Measurements from ENCODE around the gene CELF1. TPM values are rescaled to one million over a fixed set of nuclear protein-coding genes. Genes with fewer than 3 reads are reported as not detected.
A peak's percentile ranks its signal among the peaks of the same experiment; 100 is the strongest.

CELF1 gene
- total RNA-seq, 1 experiment from 2014 or later: 173 TPM

GRCh38 chr11:47516984-47517853 is 35.7 kb downstream of the CELF1 start:
- no peak overlapping the region for H3K27ac Mint-ChIP-seq (ENCODE audit: low read depth, unreplicated experiment)
- BruUV-seq (replicated peaks): no TSS peak
- no peak for DNase-seq (ENCODE audit: unreplicated experiment)
- no peak for TF ChIP-seq CTCF (IDR thresholded peaks at IDR 0.05; ENCODE audit: unreplicated experiment)
- no peaks in the 10 kb centered on the region for H3K27me3 Mint-ChIP-seq (ENCODE audit: insufficient read depth, unreplicated experiment)
- ChIA-PET POLR2A (interaction anchor here (0.6 to 1.5 kb wide), 7 partner anchors 11 to 63 kb away, joined by 3 to 8 read pairs (median 3); no protein-coding TSS in a partner anchor), CTCF (interaction anchor here (0.6 to 1.8 kb wide), 7 partner anchors 15 to 263 kb away, joined by 3 to 6 read pairs (median 4); partner anchors contain the start of gene CELF1)
- no peak overlapping the region for H3K4me3 Mint-ChIP-seq (ENCODE audit: unreplicated experiment)
- peaks cover 43% of the 10 kb centered on the region for H3K36me3 Mint-ChIP-seq (ENCODE audit: insufficient read depth, unreplicated experiment)
- intact Hi-C loops (cut with micrococcal nuclease): no loop called here
- peaks cover 40% of the 10 kb centered on the region for H3K4me1 Mint-ChIP-seq (ENCODE audit: insufficient read depth, unreplicated experiment)
- no peaks in the 10 kb centered on the region for H3K9me3 Mint-ChIP-seq (ENCODE audit: unreplicated experiment)

- intact Hi-C loops (cut with micrococcal nuclease): no loop called here
- TF ChIP-seq CTCF (IDR thresholded peaks at IDR 0.05; ENCODE audit: unreplicated experiment): no peak
- no peaks in the 10 kb centered on the region for H3K9me3 Mint-ChIP-seq (ENCODE audit: unreplicated experiment)
- peaks cover 43% of the 10 kb centered on the region for H3K36me3 Mint-ChIP-seq (ENCODE audit: insufficient read depth, unreplicated experiment)
- H3K4me1 Mint-ChIP-seq (ENCODE audit: insufficient read depth, unreplicated experiment): peaks cover 40% of the 10 kb centered on the region
- H3K4me3 Mint-ChIP-seq (ENCODE audit: unreplicated experiment): no peak overlapping the region
- peak overlapping the region; percentile 29 for H3K27ac Mint-ChIP-seq (ENCODE audit: low read depth, unreplicated experiment)
- ChIA-PET CTCF (interaction anchor here (0.6 to 1.8 kb wide), 5 partner anchors 16 to 142 kb away, joined by 3 to 6 read pairs (median 4); no protein-coding TSS in a partner anchor), POLR2A (interaction anchor here (0.6 to 7.1 kb wide), 4 partner anchors 8 to 21 kb away, joined by 3 to 40 read pairs (median 6); no protein-coding TSS in a partner anchor)
- no peak for DNase-seq (ENCODE audit: unreplicated experiment)
- H3K27me3 Mint-ChIP-seq (ENCODE audit: insufficient read depth, unreplicated experiment): no peaks in the 10 kb centered on the region
- no TSS peak for BruUV-seq (replicated peaks)
Measured at GRCh38 chr11:47516155-47516554, 36.8 kb downstream of the CELF1 start.

GRCh38 chr11:47514825-47515647 is 37.9 kb downstream of the CELF1 start:
- no peak overlapping the region for H3K4me3 Mint-ChIP-seq (ENCODE audit: unreplicated experiment)
- ChIA-PET CTCF (interaction anchor here (0.6 to 1.5 kb wide), 3 partner anchors 21 to 129 kb away, joined by 3 to 4 read pairs (median 4); no protein-coding TSS in a partner anchor), POLR2A (interaction anchor here (0.9 to 7.1 kb wide), 8 partner anchors 9 to 38 kb away, joined by 3 to 40 read pairs (median 4); partner anchors contain the start of gene CELF1)
- DNase-seq (ENCODE audit: unreplicated experiment): peak; percentile 59
- intact Hi-C loops (cut with micrococcal nuclease): no loop called here
- no TSS peak for BruUV-seq (replicated peaks)
- peaks cover 38% of the 10 kb centered on the region for H3K36me3 Mint-ChIP-seq (ENCODE audit: insufficient read depth, unreplicated experiment)
- peak overlapping the region; percentile 29 for H3K27ac Mint-ChIP-seq (ENCODE audit: low read depth, unreplicated experiment)
- H3K9me3 Mint-ChIP-seq (ENCODE audit: unreplicated experiment): no peaks in the 10 kb centered on the region
- H3K27me3 Mint-ChIP-seq (ENCODE audit: insufficient read depth, unreplicated experiment): no peaks in the 10 kb centered on the region
- no peak for TF ChIP-seq CTCF (IDR thresholded peaks at IDR 0.05; ENCODE audit: unreplicated experiment)
- H3K4me1 Mint-ChIP-seq (ENCODE audit: insufficient read depth, unreplicated experiment): peaks cover 39% of the 10 kb centered on the region

Measured in MCF 10A (cell line).